ENCODE results near the gene MAFB. TPM values are rescaled to one million over a fixed set of nuclear protein-coding genes. Genes with fewer than 3 reads are reported as not detected.

The MAFB gene
- total RNA-seq, 1 donor from 2014 or later: 0.37 TPM

- no peak for DNase-seq (ENCODE audit: low read depth)
Measured at GRCh38 chr20:40682104-40682981, 6.7 kb downstream of the MAFB start.

GRCh38 chr20:40681684-40682083 is 7.4 kb downstream of the MAFB start:
- no peak for DNase-seq (ENCODE audit: low read depth)

DNA sequence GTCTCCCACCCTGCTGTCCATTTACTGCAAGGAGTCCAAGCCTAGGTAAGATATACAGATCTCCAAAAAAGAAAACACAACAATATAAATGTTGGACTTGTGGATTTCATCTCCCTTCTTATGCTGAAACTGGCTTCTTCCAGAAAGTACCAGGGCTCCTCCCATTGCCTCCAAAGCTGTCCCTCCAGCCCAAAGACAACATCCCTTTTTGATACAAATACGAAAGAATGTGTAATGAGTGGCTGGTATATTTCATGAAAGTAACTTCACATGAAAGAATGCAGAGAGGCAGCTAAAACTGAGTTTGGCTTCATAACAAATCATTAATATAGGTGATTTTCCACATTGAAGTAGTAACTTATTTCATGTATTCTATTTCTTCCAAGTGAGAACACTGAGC is 7.9 kb downstream of the MAFB start:
- DNase-seq (ENCODE audit: low read depth): no peak

DNA sequence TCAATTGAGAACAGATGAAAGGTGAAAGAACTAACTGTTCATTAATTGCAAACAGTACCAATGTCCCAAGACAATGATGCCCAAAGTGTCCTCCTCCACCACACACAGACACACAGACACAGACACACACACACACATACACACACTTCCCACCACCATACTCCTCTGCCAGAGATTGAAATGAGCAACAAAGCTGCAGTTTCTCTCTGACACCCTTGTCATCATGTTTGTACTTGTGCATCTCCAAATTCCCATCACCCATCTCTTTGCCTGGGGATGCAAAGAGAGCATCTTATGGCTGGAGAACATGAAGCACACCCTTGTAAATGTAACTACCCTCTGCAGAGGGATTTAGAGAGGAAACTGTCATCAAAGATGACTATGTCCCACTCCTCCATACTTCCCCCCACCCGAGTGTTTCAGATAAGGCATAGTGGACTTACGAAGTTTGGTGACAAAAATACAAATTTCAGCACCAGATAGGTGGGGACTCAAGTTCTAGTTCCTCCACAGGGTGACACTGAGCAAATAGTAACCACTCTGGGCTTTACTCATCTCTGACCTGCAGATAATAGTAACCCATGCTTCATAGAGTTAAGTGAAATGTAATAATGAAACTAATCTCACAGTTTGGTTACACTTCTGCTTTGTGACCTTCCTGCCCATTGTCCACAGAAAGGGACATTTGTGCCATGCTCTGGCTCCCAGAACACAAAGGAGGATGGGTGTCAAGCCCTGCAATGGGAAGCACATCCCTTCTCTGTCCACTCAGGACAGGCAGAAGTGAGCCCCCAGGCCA is 8.7 kb downstream of the MAFB start:
- DNase-seq (ENCODE audit: low read depth): no peak

GRCh38 chr20:40679184-40679583 is 9.9 kb downstream of the MAFB start:
- DNase-seq (ENCODE audit: low read depth): no peak

DNA sequence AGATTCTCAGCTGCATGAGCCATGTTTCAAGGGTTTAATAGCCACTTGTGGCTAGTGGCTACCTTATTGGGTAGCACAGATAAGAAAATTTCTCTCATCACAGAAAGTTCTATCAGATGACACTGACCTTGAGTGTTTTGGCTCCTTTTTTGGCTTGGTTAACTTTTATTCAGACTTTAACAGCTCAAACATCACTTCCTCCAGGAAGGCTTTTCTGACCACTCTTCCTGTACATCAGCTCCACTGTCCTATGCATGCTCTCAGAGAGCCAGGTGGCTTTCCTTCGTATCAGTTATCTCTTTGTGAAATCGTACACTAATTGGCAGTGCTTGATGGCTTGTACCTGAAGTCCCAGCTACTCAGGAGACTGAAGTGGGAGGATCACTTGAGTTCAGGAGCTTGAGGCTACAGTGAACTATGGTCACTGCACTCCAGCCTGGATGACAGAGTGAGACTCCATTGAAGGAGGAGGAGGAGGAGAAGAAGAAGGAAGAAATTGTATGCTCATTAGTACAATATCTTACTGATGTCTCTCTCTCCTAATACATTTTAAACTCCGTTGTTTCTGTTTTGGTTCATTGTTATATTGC is 10.7 kb downstream of the MAFB start:
- no peak for DNase-seq (ENCODE audit: low read depth)

- no peak for DNase-seq (ENCODE audit: low read depth)
Measured at GRCh38 chr20:40677343-40677924, 11.6 kb downstream of the MAFB start.

DNA sequence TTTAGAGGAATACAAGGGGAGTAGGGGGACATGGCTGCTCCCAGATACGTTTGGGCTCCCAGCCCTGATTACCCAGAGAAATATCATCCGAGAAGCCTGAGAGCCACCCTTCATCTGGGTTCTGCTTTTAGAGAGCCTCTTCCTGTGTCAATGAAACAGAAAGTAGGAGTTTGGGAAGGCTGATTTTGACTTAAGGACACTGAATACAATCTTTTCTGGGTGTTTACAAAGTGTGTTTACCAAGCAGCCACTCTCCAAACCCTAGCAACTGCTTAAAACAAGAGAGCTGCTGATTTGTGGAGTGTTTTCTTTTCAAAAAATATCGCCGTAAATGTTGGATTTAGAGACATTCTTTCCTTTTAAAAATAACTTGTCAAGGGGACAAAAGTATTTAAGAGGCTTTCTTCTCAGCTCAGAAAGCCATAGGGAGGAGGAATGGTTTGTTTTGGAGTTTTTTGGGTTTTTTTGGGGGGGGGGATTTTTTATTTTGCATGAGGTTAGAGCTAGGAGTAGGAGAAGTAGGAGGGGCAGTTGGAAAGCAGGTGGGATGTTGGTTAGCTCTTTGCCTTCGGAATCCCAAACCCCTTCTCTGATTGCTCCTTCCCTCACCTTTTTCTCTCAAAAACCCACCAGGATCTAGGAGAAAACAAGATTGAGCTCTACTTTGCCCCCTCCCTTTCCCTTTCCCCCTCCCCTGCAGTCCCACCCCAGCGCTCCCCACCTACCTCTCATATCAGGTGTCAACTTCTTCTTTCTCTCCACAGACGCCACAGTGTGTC is 12.4 kb downstream of the MAFB start:
- DNase-seq (ENCODE audit: low read depth): no peak

DNA sequence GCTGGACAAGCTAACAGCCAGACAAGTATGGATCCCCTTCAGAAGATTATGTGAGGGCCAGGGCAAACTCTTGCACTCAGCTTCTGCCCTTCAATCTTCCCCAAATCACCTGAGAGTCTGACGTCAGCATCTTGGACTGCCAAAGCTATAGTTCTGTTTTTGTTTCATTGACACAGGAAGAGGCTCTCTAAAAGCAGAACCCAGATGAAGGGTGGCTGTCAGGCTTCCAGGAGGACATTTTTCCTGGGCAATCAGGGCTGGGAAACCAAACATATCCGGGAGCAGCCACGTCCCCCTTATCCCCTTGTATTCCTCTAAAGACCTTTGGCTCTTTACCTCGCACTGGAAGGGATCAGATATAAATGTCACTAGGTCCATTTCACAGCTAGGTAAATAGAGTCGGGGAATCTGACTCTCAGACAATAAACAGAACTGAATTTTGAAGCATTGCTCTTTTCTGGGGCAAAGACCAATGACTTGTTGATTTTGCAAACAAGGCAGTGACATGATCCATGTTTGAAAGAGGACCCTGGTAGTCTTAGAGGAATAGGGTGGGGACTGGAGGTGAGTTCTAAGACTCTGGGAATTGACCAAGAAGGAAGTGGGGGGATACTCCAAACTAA is 13.3 kb downstream of the MAFB start:
- DNase-seq (ENCODE audit: low read depth): no peak

DNA sequence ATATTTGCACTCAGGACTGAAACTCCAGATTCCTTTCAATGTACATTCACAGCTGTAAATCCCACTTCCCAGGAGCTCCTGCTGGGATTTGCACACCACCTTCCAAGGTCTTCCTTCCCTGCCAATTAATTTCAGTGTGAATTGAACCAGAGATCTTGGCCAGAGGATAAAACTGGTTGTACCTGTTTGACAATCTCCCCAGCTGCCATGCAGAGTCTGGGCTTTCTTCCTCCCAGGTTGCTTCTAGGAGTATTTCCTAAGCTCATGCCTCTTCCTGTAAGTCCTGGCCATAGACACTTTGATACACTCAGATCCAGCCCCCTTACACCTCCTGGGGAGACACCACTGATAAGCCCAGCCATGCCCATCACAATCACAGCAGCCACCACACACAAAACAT is 15.6 kb downstream of the MAFB start:
- DNase-seq (ENCODE audit: low read depth): no peak

- no peak for DNase-seq (ENCODE audit: low read depth)
Measured at GRCh38 chr20:40672095-40672494, 16.9 kb downstream of the MAFB start.

DNA sequence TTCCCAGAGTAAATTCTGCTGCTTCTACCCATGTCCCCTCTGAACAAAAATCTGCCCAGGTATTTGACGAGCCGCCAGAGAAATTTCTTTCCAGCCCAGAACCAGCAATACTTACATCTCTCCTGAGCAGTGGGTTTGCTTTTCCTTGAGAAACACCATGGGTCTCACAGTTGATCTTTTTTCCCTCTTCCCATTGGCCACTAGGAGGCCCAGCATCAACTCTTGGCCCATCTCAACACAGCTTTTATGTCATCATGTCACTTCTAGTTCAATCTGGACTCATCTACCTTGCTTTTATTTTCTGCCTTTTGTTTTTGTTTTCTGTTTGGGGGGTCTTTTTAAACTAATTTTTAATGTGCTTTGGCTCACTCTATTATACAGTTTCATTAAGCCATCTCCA is 18.8 kb downstream of the MAFB start:
- no peak for DNase-seq (ENCODE audit: low read depth)

DNA sequence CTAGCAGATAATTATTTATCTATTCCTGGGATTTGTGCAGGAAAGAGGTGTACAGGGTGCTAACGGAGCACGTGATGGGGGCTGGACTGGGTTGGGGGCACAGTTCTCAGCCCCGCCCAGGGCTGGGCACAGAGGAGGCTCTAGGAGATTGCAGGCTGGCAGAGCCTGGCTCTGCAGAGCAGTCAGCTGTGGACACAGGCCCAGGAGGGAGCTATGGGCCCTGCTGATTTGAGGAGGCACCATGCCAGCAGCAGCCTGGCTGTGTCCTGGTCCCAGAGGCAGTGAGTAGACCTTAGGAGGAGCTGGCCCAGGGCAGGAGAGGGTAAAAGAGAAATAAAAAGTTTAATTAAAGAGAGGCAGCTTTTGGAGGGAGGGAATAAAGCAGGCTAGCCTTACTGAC is 19.3 kb downstream of the MAFB start:
- DNase-seq (ENCODE audit: low read depth): no peak

- no peak for DNase-seq (ENCODE audit: low read depth)
Measured at GRCh38 chr20:40668449-40669228, 20.4 kb downstream of the MAFB start.

GRCh38 chr20:40667503-40667902 is 21.5 kb downstream of the MAFB start:
- no peak for DNase-seq (ENCODE audit: low read depth)

GRCh38 chr20:40666336-40666735 is 22.7 kb downstream of the MAFB start:
- no peak for DNase-seq (ENCODE audit: low read depth)

GRCh38 chr20:40664891-40665290 is 24.1 kb downstream of the MAFB start:
- no peak for DNase-seq (ENCODE audit: low read depth)

GRCh38 chr20:40663991-40664880 is 24.8 kb downstream of the MAFB start:
- DNase-seq (ENCODE audit: low read depth): no peak
